Tibial nerve (tissue), 4 donors: ENCODE measurements around the gene KRTAP20-4.

Experiments
- CTCF ChIP-seq, 5 experiments: fragments of 200-600 bp in 3 of 5; fragments of 450-650 bp in 2 of 5; sonication (generic) in 3 of 5; IDR thresholded peaks; one replicate each; pipeline ENCODE4 v1.5.1; 2016 to 2019; ENCODE audit warnings: antibody characterized with exemption in 5 of 5, mild to moderate bottlenecking in 3 of 5, moderate library complexity in 2 of 5
- EP300 ChIP-seq, 2 donors: sonication (generic); formaldehyde crosslinking; IDR thresholded peaks; one replicate each; pipeline ENCODE4 v1.6.1; 2017; ENCODE audit warnings: antibody characterized with exemption in 2 of 2, mild to moderate bottlenecking in 1 of 2
- POLR2A ChIP-seq, 2 donors: fragments of 450-650 bp; IDR thresholded peaks; one replicate each; pipeline ENCODE4 v1.6.1; 2017; ENCODE audit warnings: antibody characterized with exemption in 2 of 2, mild to moderate bottlenecking in 2 of 2, moderate library complexity in 2 of 2

GRCh38 chr21:30652891-30653290 lies 32.5 kb downstream of the KRTAP20-4 start:
- TF ChIP-seq CTCF (IDR thresholded peaks at IDR 0.05) (no peak), POLR2A (IDR thresholded peaks at IDR 0.05) (no peak), EP300 (IDR thresholded peaks at IDR 0.05) (no peak)
